GM21360 (cell line): ENCODE results near the gene SNRNP70.
A peak's percentile ranks its signal among the peaks of the same experiment; 100 is the strongest.
"Not testable (repeated sequence)": the region's sequence is repeated elsewhere in the genome, so short reads cannot be mapped to it uniquely, and the experiment has no call there.

Experiments
- ATAC-seq: cut with Tn5 transposase; IDR thresholded peaks from one replicate; pipeline ENCODE4 v1.9.1; 2021; ENCODE audit warnings: mild to moderate bottlenecking, moderate library complexity; ENCODE audit not compliant: unreplicated experiment

SNRNP70 gene

GRCh38 chr19:49118565-49119410, 33.5 kb downstream of the SNRNP70 start, which contains the start of gene C19orf73:
TSS of gene C19orf73 (minus strand) at chr19:49119143. CDS start at chr19:49119022, 121 bp downstream.
- ATAC-seq: peak; percentile 56

DNA sequence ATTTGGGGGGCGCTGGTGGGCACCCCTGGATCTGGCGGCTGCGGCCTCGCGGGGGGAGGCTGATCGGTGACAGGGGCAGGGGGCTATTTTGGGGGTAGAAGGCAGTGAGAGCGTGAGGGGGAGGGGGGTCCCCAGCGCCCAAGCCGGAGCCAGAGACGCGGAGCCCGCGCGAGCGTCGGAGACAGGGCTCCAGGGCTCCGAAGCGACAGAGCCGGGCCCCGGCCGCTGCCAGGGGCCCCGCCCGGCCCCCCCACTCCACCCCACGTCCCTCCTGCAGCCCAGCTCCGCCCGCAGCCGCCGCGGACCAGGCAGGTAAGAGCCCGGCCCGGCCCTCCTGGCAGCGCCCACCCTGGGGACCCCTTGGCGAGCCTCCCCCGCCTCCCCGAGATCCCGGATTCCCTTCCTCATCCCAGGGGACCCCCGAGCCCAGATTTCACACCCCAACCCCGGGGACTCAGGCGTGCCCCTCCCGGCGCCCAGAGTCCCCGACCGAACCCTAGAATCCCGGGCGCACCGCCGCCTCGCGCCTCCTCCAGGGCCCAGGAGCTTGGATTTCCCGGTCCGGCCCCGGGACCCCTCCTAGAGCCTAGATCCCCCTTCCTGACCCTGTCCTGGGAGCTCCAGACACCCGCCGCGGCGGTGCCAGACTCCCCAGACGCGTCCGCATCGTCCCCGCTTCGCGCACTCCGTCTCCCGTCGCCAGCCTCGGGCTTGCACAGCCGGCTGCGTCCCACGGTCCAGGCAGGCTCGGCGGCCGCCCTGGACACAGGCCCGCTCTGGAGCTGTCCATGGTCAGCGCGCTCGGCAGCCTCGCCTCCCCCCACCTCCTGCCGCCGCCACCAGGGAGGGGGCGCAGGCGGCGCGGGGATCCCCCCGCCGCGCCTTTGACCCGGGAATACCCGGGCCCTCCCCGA, 34.4 kb downstream of the SNRNP70 start, which contains the start of gene PPFIA3:
Gene PPFIA3 (plus strand): TSS at position 134 of the 914 bp plus-strand sequence. CDS start 8,330 bp downstream, outside the sequence.
- ATAC-seq: no peak

DNA sequence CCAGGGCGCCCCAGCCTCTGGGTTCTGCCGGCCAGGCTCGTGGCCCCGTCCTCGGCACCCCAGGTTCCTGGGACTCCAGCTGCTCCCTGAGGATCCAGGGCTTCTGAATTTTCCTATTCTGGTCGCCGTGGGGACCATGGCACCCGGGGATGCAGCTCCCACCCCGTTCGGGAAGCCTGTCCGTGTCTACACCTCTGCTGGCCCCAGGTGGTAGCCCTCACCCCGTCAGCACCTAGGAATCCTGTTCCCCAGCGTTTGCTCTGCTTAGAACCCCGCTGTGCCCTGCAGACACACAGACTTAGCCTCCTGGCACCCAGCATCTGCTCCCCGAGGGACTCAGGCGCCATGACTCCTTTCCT, 35.1 kb downstream of the SNRNP70 start:
- no peak for ATAC-seq

DNA sequence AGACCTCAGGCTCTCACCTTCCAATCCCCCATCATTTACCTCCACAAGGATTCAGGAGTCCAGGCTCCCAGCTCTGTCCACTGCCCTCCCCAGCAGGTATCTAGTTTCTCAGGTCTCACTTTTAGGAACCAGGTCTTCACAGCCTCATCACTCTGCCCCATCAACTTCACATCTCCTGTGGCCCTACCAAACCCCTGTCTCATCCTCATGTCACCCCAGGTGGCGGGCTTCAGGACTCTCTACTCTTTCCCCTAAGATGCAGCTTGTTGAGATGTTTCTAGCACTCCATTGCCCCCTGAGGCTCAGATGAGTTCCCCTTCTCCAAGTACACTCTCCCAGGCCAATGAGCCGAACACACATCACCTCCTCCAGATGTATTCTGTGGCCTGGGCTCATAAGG, 35.6 kb downstream of the SNRNP70 start:
- ATAC-seq: no peak

GRCh38 chr19:49121841-49122240, 36.6 kb downstream of the SNRNP70 start:
- ATAC-seq: not testable (repeated sequence)

DNA sequence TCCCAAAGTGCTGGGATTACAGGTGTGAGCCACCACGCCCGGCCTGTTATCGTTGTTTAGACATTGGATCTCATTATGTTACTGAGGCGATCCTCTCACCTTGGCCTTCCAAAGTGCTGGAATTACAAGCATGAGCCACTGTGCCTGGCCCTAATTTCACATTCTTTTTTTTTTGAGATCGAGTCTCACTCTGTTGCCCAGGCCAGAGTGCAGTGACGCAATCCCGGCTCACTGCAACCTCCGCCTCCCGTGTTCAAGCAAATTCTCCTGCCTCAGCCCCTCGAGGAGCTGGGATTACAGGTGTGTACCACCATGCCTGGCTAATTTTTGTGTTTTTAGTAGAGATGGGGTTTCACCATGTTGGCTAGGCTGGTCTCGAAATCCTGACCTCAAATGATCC, 38.0 kb downstream of the SNRNP70 start:
- ATAC-seq: not testable (repeated sequence)

GRCh38 chr19:49125025-49125731, 39.9 kb downstream of the SNRNP70 start:
- ATAC-seq: no peak

DNA sequence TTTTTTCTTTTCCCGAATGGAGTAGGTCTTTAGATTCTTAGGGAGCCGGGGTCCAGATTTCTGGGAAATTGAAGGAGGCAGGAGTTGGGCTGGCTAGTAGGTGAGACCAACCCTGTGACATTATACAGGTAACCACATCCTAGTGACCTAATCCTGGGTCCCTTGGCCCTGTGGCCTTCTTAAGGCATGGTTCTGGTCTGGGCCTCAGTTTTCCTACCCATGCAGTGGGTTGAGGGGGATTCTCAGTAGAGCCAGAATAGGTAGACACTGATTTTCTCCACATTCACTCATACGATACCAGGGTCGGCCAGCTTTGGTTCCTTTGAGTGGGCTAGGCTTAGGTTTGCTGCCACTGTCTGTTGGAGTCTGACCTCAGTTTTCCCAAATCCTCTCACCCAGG, 41.3 kb downstream of the SNRNP70 start:
- ATAC-seq: no peak

DNA sequence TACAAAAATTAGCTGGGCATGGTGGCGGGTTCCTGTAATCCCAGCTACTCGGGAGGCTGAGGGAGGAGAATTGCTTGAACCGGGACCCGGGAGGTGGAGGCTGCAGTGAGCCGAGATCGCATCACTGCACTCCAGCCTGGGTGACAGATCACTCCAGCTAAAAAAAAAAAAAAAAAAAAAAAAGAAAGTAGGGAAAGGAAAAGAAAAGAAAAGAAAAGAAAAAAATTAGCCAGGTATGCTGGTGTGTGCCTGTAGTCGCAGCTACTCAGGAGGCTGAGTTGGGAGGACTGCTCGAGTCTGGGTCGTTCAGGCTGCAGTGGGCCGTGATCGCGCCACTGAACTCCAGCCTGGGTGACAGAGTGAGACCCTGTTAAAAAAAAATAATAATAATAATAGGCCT, 42.0 kb downstream of the SNRNP70 start:
- not testable (repeated sequence) for ATAC-seq

DNA sequence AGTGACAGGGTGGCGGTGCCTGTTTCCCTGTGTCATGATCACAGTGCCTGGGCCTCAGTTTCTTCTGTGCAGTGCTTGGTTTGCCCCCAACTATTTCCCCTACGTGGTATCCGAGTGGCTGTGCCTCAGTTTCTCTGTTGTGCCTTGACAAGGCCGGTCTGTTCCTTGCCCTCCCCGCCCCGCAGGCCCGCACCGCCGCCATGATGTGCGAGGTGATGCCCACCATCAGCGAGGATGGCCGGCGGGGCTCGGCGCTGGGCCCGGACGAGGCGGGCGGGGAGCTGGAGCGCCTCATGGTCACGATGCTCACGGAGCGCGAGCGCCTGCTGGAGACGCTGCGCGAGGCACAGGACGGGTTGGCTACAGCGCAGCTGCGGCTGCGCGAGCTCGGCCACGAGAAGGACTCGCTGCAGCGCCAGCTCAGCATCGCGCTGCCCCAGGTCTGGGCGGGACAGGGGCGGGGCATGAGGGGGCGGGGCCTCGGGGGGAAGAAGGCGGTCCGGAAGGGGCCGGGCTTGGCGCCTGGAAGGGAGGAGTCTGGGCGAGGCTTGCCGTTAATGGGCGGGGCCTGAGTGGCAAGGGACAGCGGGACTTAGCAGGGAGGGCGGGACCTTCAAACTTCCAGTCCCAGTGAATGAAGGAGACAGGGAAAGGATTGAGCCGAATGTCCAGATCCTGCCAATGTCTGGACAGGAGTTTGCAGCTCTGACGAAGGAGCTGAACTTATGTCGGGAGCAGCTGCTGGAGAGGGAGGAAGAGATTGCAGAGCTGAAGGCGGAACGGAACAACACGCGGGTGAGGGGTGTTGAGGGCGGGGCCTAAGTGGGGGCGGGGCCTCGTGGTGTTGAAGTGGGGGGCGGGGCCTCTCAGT, 42.7 kb downstream of the SNRNP70 start:
- ATAC-seq: peak; percentile 73

DNA sequence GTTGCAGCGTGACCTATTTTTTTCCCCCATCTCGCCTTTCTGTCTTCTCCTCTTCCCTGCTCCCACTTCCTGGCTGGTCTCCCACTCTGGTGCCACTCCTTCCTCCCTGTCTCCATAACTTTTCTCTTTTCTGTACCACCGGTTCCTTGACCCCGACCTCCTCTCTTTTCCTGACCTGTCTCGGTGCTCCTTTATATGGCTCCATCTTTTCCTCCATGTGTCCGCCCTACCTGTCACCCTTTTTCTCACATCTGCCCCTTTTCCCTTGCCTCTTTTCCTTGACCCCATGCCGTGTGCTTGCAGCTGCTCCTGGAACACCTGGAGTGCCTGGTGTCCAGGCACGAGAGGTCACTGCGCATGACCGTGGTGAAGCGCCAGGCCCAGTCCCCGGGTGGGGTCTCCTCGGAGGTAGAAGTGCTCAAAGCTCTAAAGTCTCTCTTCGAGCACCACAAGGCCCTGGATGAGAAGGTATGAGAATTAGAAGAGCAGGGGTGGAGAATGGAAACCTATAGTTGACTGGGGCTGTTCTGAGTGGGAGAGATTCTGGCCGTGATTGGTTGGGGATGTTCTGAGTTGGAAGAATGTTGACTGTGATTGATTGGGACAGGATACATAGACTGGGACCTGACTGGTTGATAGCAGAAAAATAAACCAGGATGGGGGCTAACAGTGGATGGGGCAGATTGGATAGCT, 43.4 kb downstream of the SNRNP70 start:
- ATAC-seq: no peak

GRCh38 chr19:49129238-49129583, 44.0 kb downstream of the SNRNP70 start:
- no peak for ATAC-seq

- no peak for ATAC-seq
Measured at GRCh38 chr19:49130325-49130724, 45.1 kb downstream of the SNRNP70 start.

- no peak for ATAC-seq
Measured at GRCh38 chr19:49132974-49133609, 47.8 kb downstream of the SNRNP70 start.

DNA sequence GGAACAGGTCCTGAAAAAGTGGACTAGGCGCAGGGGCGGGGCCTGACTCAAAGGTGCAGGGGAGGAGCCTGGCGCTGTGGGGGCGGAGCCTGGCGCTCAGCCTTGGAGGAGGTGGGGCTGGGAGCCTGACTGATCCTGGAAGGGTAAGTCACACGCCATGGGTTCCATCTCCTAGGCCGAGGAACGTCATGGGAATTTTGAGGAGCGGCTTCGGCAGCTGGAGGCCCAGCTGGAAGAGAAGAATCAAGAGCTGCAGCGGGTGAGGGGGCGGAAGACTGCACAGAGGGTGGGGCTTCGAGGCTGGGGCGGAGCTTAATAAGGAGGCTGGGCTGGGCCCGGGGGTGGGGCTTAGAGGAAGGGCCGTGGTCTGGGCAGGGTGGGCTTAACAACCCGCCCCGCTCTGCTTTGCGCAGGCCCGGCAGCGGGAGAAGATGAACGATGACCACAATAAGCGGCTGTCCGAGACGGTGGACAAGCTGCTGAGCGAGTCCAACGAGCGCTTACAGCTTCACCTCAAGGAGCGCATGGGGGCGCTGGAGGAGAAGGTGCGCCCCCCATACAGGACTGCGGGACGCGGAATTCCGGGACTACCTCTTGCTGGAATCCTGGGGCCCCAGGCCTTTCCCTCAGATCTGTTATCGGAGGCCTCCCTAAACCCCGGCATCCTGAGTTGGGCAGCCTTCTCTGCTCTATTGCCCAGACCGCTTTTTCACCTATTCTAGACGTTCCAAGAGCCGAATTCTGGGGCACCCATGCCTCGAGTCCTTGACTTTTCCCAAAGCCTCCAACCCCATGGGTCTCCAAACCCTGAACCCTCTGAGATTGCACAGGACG, 48.6 kb downstream of the SNRNP70 start:
- no peak for ATAC-seq

DNA sequence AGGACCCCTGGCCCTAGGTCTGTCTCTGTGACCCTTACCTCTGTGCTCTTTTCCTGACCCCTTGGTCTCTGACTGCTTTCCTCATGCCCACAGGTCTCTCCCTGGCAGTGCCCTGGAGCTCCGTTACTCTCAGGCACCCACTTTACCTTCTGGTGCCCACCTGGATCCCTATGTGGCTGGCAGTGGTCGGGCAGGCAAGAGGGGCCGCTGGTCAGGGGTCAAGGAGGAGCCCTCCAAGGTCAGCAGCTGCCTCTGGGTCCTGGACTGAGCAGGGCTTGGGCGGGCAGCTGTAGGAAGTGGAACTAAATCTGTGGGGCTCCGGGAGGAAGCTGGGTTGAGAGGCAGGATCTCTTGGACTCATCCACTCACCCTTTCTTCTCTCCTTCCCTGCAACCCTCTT, 50.4 kb downstream of the SNRNP70 start:
- ATAC-seq: no peak

DNA sequence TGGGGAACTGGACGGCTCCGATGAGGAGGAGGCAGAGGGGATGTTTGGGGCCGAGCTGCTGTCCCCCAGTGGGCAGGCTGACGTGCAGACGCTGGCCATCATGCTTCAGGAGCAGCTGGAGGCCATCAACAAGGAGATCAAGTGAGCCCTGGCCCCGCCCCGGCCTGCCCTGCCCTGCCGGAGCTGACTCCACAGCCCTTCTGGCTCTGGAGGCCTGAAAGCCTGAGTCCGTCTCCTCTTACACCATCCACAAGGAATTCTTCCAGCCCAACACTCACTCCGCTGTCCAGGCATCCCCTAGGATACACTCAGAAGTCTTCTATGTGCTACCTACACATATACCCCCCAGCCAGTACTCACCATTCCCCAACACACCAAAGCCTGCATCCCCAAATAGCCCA, 51.5 kb downstream of the SNRNP70 start:
- no peak for ATAC-seq

GRCh38 chr19:49140951-49141350, 55.7 kb downstream of the SNRNP70 start:
- ATAC-seq: no peak
